Neural cell (in vitro differentiated cells): Measurements from ENCODE around the gene CRIM1. TPM values are rescaled to one million over a fixed set of nuclear protein-coding genes. Genes with fewer than 3 reads are reported as not detected.

Experiments used
- H2AFZ ChIP-seq: fragments of 200-600, 300-800 bp; sonication (generic), shearing (Covaris generic); 2 replicates; pipeline ENCODE4 v1.6.0; 2014; ENCODE audit warnings: low read depth, mild to moderate bottlenecking, antibody characterized with exemption, low read length, moderate library complexity
- H3F3A ChIP-seq: fragments of 200-600 bp; shearing (Covaris generic); 2 replicates; pipeline ENCODE4 v1.6.1; 2016; ENCODE audit warnings: mild to moderate bottlenecking, moderate library complexity, mixed read lengths, antibody characterized with exemption, low read length; ENCODE audit not compliant: insufficient read depth, poor library complexity, severe bottlenecking
- H3K27ac ChIP-seq: fragments of 200-600, 300-800 bp; sonication (generic), shearing (Covaris generic); 2 replicates; pipeline ENCODE4 v1.5.1; 2014; ENCODE audit warnings: mild to moderate bottlenecking, low read length, moderate library complexity
- H3K27me3 ChIP-seq: fragments of 300-800, 200-600 bp; sonication (generic), shearing (Covaris generic); 2 replicates; pipeline ENCODE4 v1.6.0; 2014; ENCODE audit warnings: mild to moderate bottlenecking, low read depth, low read length, moderate library complexity; ENCODE audit not compliant: insufficient read depth
- H3K36me3 ChIP-seq: fragments of 300-800, 200-600 bp; sonication (generic), shearing (Covaris generic); 2 replicates; pipeline ENCODE4 v1.5.1; 2014; ENCODE audit warnings: mild to moderate bottlenecking, antibody characterized with exemption, low read length, moderate library complexity; ENCODE audit not compliant: insufficient read depth
- H3K4me2 ChIP-seq: fragments of 300-800, 200-600 bp; sonication (generic), shearing (Covaris generic); 2 replicates; pipeline ENCODE4 v1.6.0; 2014; ENCODE audit warnings: mild to moderate bottlenecking, low read length
- H3K4me3 ChIP-seq: fragments of 300-800, 200-600 bp; sonication (generic), shearing (Covaris generic); 2 replicates; pipeline ENCODE4 v1.5.1; 2014; ENCODE audit warnings: mild to moderate bottlenecking, low read length, moderate library complexity
- H3K79me2 ChIP-seq: fragments of 200-600 bp; shearing (Covaris generic); replicated peaks from 2 replicates; pipeline ENCODE4 v1.6.0; 2014; ENCODE audit warnings: mild to moderate bottlenecking, low read length, moderate library complexity; ENCODE audit not compliant: insufficient read depth
- H3K9ac ChIP-seq: fragments of 300-800, 200-600 bp; sonication (generic), shearing (Covaris generic); 2 replicates; pipeline ENCODE4 v1.6.1; 2016; ENCODE audit warnings: mild to moderate bottlenecking, low read length, mixed read lengths
- H3K9me2 ChIP-seq: fragments of 200-600 bp; shearing (Covaris generic); 2 replicates; pipeline ENCODE4 v1.6.1; 2016; ENCODE audit warnings: mild to moderate bottlenecking, low read length, mixed read lengths; ENCODE audit not compliant: insufficient read depth
- H3K9me3 ChIP-seq: fragments of 200-600, 300-800 bp; sonication (generic), shearing (Covaris generic); 2 replicates; pipeline ENCODE4 v1.6.1; 2016; ENCODE audit warnings: mild to moderate bottlenecking, mixed run types, low read length, moderate library complexity, mixed read lengths
- H4K20me1 ChIP-seq: fragments of 200-600 bp; shearing (Covaris generic); 2 replicates; pipeline ENCODE4 v1.6.1; 2016; ENCODE audit warnings: mild to moderate bottlenecking, mixed run types; ENCODE audit not compliant: insufficient read depth
- CTCF ChIP-seq: fragments of 450-650 bp; IDR thresholded peaks from 2 replicates; pipeline ENCODE4 v1.5.1; 2014; ENCODE audit warnings: antibody characterized with exemption, mild to moderate bottlenecking, moderate library complexity; ENCODE audit not compliant: poor library complexity, severe bottlenecking
- EP300 ChIP-seq: fragments of 450-650 bp; conservative IDR thresholded peaks from 2 replicates; pipeline ENCODE4 v1.6.1; 2014; ENCODE audit warnings: antibody characterized with exemption, mild to moderate bottlenecking, moderate library complexity; ENCODE audit not compliant: poor library complexity, severe bottlenecking
- EZH2 ChIP-seq: fragments of 200-600, 300-800 bp; shearing (Covaris generic), sonication (generic); IDR thresholded peaks from 2 replicates; pipeline ENCODE4 v1.6.1; 2014; ENCODE audit warnings: antibody characterized with exemption, low read length, borderline replicate concordance, mild to moderate bottlenecking; ENCODE audit not compliant: insufficient read depth, poor library complexity, severe bottlenecking
- MXI1 ChIP-seq: fragments of 450-650 bp; conservative IDR thresholded peaks from 2 replicates; pipeline ENCODE4 v1.6.1; 2014; ENCODE audit warnings: antibody characterized with exemption, mild to moderate bottlenecking; ENCODE audit not compliant: poor library complexity, severe bottlenecking
- POLR2AphosphoS5 ChIP-seq: IDR thresholded peaks from 2 replicates; pipeline ENCODE4 v1.6.1; 2012
- RAD21 ChIP-seq: fragments of 450-650 bp; conservative IDR thresholded peaks from 2 replicates; pipeline ENCODE4 v1.6.1; 2014; ENCODE audit warnings: antibody characterized with exemption, mild to moderate bottlenecking, moderate library complexity
- REST ChIP-seq: IDR thresholded peaks from 2 replicates; pipeline ENCODE4 v1.6.1; 2012; ENCODE audit warnings: borderline replicate concordance
- SMC3 ChIP-seq: fragments of 450-650 bp; conservative IDR thresholded peaks from 2 replicates; pipeline ENCODE4 v1.6.1; 2014; ENCODE audit warnings: antibody characterized with exemption, mild to moderate bottlenecking, moderate library complexity; ENCODE audit not compliant: poor library complexity
- TAF1 ChIP-seq: IDR thresholded peaks from 2 replicates; pipeline ENCODE4 v1.6.1; 2012; ENCODE audit warnings: low read depth
- polyA plus RNA-seq: library from polyadenylated mRNA; depleted of rRNA; stranded (reverse); fragments of >200 nt; gene quantifications from 2 replicates; pipeline ENCODE4 v1.2.3, GENCODE V29; 2014

Gene CRIM1
- polyA plus RNA-seq, 1 donor from 2014 or later, result 6.7 TPM

- H3K9ac ChIP-seq, result no peak overlapping the region
- H3K4me3 ChIP-seq, result no peak overlapping the region
- TF ChIP-seq MXI1, result no peak
- no peaks in the 10 kb centered on the region for H3K27me3 ChIP-seq
- no peaks in the 10 kb centered on the region for H3F3A ChIP-seq
- H4K20me1 ChIP-seq, result no peaks in the 10 kb centered on the region
- H2AFZ ChIP-seq, result no peak overlapping the region
- no peaks in the 10 kb centered on the region for H3K79me2 ChIP-seq
- no peaks in the 10 kb centered on the region for H3K36me3 ChIP-seq
- H3K27ac ChIP-seq, result no peak overlapping the region
- no peaks in the 10 kb centered on the region for H3K9me3 ChIP-seq
- no peak overlapping the region for H3K4me2 ChIP-seq
- H3K9me2 ChIP-seq, result no peaks in the 10 kb centered on the region
Measured at GRCh38 chr2:36449943-36450392, 94.4 kb downstream of the CRIM1 start.

GRCh38 chr2:36450466-36451196 lies 95.1 kb downstream of the CRIM1 start:
- no peak overlapping the region for H3K4me2 ChIP-seq
- H3K4me3 ChIP-seq, result no peak overlapping the region
- no peaks in the 10 kb centered on the region for H3K27me3 ChIP-seq
- H3K9me2 ChIP-seq, result no peaks in the 10 kb centered on the region
- H3F3A ChIP-seq, result no peaks in the 10 kb centered on the region
- no peak overlapping the region for H3K27ac ChIP-seq
- H2AFZ ChIP-seq, result no peak overlapping the region
- no peak overlapping the region for H3K9ac ChIP-seq
- no peaks in the 10 kb centered on the region for H3K9me3 ChIP-seq
- TF ChIP-seq EZH2 (no peak), POLR2AphosphoS5 (no peak), CTCF (no peak), RAD21 (no peak), TAF1 (no peak), MXI1 (no peak), EP300 (no peak), SMC3 (no peak), REST (no peak)
- no peaks in the 10 kb centered on the region for H4K20me1 ChIP-seq
- H3K36me3 ChIP-seq, result no peaks in the 10 kb centered on the region
- H3K79me2 ChIP-seq, result no peaks in the 10 kb centered on the region
